Measurements from ENCODE around the gene MAP2K7. TPM values are rescaled to one million over a fixed set of nuclear protein-coding genes. Genes with fewer than 3 reads are reported as not detected.

MAP2K7 gene
- total and polyA plus RNA-seq, 2 of the 4 experiments (the other 2 are of a cell fraction) = 4.1 to 15.6 TPM

GRCh38 chr19:7867092-7867844 lies 36.4 kb upstream of the MAP2K7 start:
- POLR2A ChIA-PET (ENCODE audit: unreplicated experiment) = no interaction called here
- H4K5ac ChIP-seq (ENCODE audit: low read depth, low read length) = no peak overlapping the region
- H3K27ac ChIP-seq (ENCODE audit: insufficient read depth, low read length) = no peak overlapping the region
- H3K9me3 ChIP-seq (ENCODE audit: control insufficient read depth, insufficient read depth, low read length) = no peaks in the 10 kb centered on the region
- DNase-seq = no peak
- dilution Hi-C loops (cut with HindIII; ENCODE audit: low sequenced_read_pairs, unreplicated experiment) = no loop called here
- H2BK5ac ChIP-seq (ENCODE audit: low read depth, low read length, poor library complexity, severe bottlenecking) = no peak overlapping the region
- no TSS peak for BruUV-seq (replicated peaks)
- H3K4ac ChIP-seq (ENCODE audit: low read depth, low read length) = no peak overlapping the region
- H3K4me1 ChIP-seq (ENCODE audit: control insufficient read depth, insufficient read depth, low read length) = peaks cover 12% of the 10 kb centered on the region
- no peak overlapping the region for H2AK5ac ChIP-seq (ENCODE audit: low read depth, low read length)
- H4K20me1 ChIP-seq (ENCODE audit: insufficient read depth, low read length) = peaks cover 15% of the 10 kb centered on the region
- no peak overlapping the region for H3K14ac ChIP-seq (replicated peaks; ENCODE audit: low read depth, low read length)
- H3K56ac ChIP-seq (ENCODE audit: extremely low read depth, insufficient read depth, low read length) = no peak overlapping the region
- H2BK15ac ChIP-seq (ENCODE audit: low read depth, low read length) = no peak overlapping the region
- TF ChIP-seq MAZ (IDR thresholded peaks at IDR 0.05; ENCODE audit: borderline replicate concordance, low read depth, low read length) (no peak), ELK1 (IDR thresholded peaks at IDR 0.05; ENCODE audit: borderline replicate concordance, low read depth, low read length) (no peak), MXI1 (IDR thresholded peaks at IDR 0.05; ENCODE audit: borderline replicate concordance, low read depth, low read length) (no peak), BHLHE40 (IDR thresholded peaks at IDR 0.05; ENCODE audit: low read depth, low read length) (no peak)
- no peak overlapping the region for H2BK120ac ChIP-seq (ENCODE audit: low read depth, low read length)
- in situ Hi-C loops (cut with MboI; ENCODE audit: low sequenced_read_pairs) = no loop called here
- H3K4me3 ChIP-seq (ENCODE audit: insufficient read depth, low read depth, low read length) = no peak overlapping the region
- intact Hi-C loops (cut with micrococcal nuclease) = no loop called here
- H3K4me2 ChIP-seq (ENCODE audit: low read depth, low read length) = no peak overlapping the region
- WGBS, 2 experiments (ENCODE audit: extremely low coverage in 2 of 2, insufficient read length in 1 of 2) = 93% methylated on average over 6 of the region's 9 CpGs; no CpG with 5 or more reads in 1 of the 2 experiments
- no peak overlapping the region for H4K91ac ChIP-seq (ENCODE audit: insufficient read depth, low read depth, low read length)
- H3K23ac ChIP-seq (ENCODE audit: low read depth, low read length) = no peak overlapping the region
- no peak for ATAC-seq (ENCODE audit: low read depth)
- H3K18ac ChIP-seq (ENCODE audit: low read depth, low read length) = no peak overlapping the region
- CTCF ChIA-PET = no interaction called here
- no peak overlapping the region for H3K9ac ChIP-seq (ENCODE audit: low read depth, low read length)
- no peaks in the 10 kb centered on the region for H3K36me3 ChIP-seq (ENCODE audit: control insufficient read depth, insufficient read depth, low read length)
- no peak overlapping the region for H2AK9ac ChIP-seq (replicated peaks; ENCODE audit: low read depth, low read length, poor library complexity)
- no peaks in the 10 kb centered on the region for H3K79me1 ChIP-seq (ENCODE audit: low read depth in 1 of 2, low read length in 2 of 2)
- H2AFZ ChIP-seq (replicated peaks; ENCODE audit: low read length, poor library complexity) = no peak overlapping the region
- no peaks in the 10 kb centered on the region for H3K9me1 ChIP-seq (ENCODE audit: insufficient read depth, low read length)
- no peak overlapping the region for H4K8ac ChIP-seq (ENCODE audit: low read depth in 2 of 2, low read length in 2 of 2)
- H2BK20ac ChIP-seq (ENCODE audit: low read depth, low read length) = no peak overlapping the region
- peaks cover 6% of the 10 kb centered on the region; the same call in 1 of the 2 replicates for H3K27me3 ChIP-seq (ENCODE audit: control insufficient read depth, insufficient read depth, low read length)
